Right lobe of liver (tissue), 6 donors: ENCODE measurements around the gene CPLX1. TPM values are rescaled to one million over a fixed set of nuclear protein-coding genes. Genes with fewer than 3 reads are reported as not detected.

Source experiments
- ATAC-seq, 4 donors: fragments of 200-7000 bp; cut with Tn5 transposase; one replicate each; pipeline ENCODE4 v1.9.1; 2020; ENCODE audit warnings: mild to moderate bottlenecking in 4 of 4, moderate library complexity in 4 of 4
- DNase-seq, 3 donors: peaks; one replicate each; pipeline ENCODE4 v3.0.0-alpha.2; 2020
- H3K27ac ChIP-seq, 3 donors: fragments of 200-600 bp; one replicate each; pipeline ENCODE4 v1.8.0; 2022
- H3K27me3 ChIP-seq, 2 donors: fragments of 200-600 bp; one replicate each; pipeline ENCODE4 v1.8.0; 2022
- H3K36me3 ChIP-seq, 4 donors: fragments of 200-600 bp; sonication (generic) in 1 of 4; one replicate each; pipeline versions ENCODE4 v1.5.1 to v1.8.0; 2017 to 2022; ENCODE audit warnings: control low read depth in 1 of 4
- H3K4me1 ChIP-seq, 4 donors: fragments of 200-600 bp; sonication (generic) in 1 of 4; one replicate each; pipeline versions ENCODE4 v1.5.1 to v1.8.0; 2017 to 2022; ENCODE audit warnings: control low read depth in 1 of 4
- H3K4me3 ChIP-seq, 3 donors: fragments of 200-600 bp; one replicate each; pipeline ENCODE4 v1.8.0; 2022
- H3K9me3 ChIP-seq, 4 donors: fragments of 200-600 bp; sonication (generic) in 1 of 4; one replicate each; pipeline versions ENCODE4 v1.5.1 to v1.8.0; 2017 to 2022; ENCODE audit warnings: control low read depth in 1 of 4
- CTCF ChIP-seq, 4 donors: fragments of 200-600 bp in 3 of 4; fragments of 450-650 bp in 1 of 4; IDR thresholded peaks; one replicate each; pipeline versions ENCODE4 v1.5.1 to v1.8.0; 2016 to 2022; ENCODE audit warnings: antibody characterized with exemption in 4 of 4, mild to moderate bottlenecking in 2 of 4
- POLR2A ChIP-seq: fragments of 450-650 bp; IDR thresholded peaks from one replicate; pipeline ENCODE4 v1.6.1; 2017; ENCODE audit warnings: antibody characterized with exemption, mild to moderate bottlenecking
- WGBS: methylation state at CpG from one replicate; pipeline ENCODE4 v1.1.6; 2018; ENCODE audit warnings: low coverage, low lambda C conversion rate; ENCODE audit not compliant: insufficient coverage; ENCODE audit errors: missing lambda C conversion rate; 5-methylcytosine and 5-hydroxymethylcytosine counted together
- intact Hi-C, 2 donors: fragments of 100-400 bp; cut with DNase I; formaldehyde crosslinking; loops; one replicate each; pipeline versions ENCODE4 v1.11.2 to v1.14.1; 2022
- total RNA-seq, 6 experiments: library from RNA; depleted of rRNA in 2 of 6; stranded (reverse); fragments of >200 nt in 2 of 6; fragmentation: NEBNext Ultra II Directional in 3 of 6; extraction: Animal tissue kit (Norgen Biotek cat#: 25700) in 3 of 6; gene quantifications; one replicate each; pipeline versions ENCODE4 v1.1.0 to v1.2.4, GENCODE V29; 2016 to 2023
- donor health status: DM: no; HTN: yes; CAD: no.
- donor health status: DM: no; HTN: no; CAD: no.
- donor health status: DM: no; HTN: no; CAD: no.
- donor health status: DM: no; HTN: yes; CAD: no.
- donor health status: DM: no; HTN: yes; CAD: no.

Gene CPLX1
- total RNA-seq, 6 experiments from 2014 or later = 0.86 to 3.7 (median 2.4) TPM

DNA sequence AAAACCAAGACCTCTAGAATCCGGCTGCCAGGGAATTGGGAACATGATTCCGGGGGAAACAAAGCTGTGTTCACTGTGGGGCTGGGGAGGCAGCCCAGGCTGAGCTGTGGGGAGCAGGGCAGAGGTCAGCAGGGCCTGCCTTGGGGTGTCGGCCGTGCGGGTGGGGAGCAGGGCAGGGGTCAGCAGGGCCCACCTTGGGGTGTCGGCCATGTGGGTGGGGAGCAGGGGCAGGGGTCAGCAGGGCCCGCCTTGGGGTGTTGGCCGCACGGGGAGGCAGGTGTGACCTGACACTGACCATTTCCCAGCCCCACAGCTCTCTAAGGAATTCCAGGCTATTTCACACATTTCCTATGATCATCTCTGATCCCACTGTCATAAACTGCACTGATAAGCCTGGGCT lies 45.6 kb upstream of the CPLX1 start:
- H3K4me3 ChIP-seq = no peak overlapping the region
- H3K36me3 ChIP-seq = peaks cover 0 to 67% (median 6%) of the 10 kb centered on the region in 4 donors
- no peaks in the 10 kb centered on the region for H3K27me3 ChIP-seq
- intact Hi-C loops = no loop called here
- TF ChIP-seq POLR2A (no peak), CTCF (IDR thresholded peaks at IDR 0.05) (no peak)
- no peaks in the 10 kb centered on the region for H3K4me1 ChIP-seq
- DNase-seq = no peak
- no peak overlapping the region for H3K27ac ChIP-seq
- WGBS = 81% methylated on average over 4 of the region's 9 CpGs
- ATAC-seq = no peak
- no peaks in the 10 kb centered on the region for H3K9me3 ChIP-seq

DNA sequence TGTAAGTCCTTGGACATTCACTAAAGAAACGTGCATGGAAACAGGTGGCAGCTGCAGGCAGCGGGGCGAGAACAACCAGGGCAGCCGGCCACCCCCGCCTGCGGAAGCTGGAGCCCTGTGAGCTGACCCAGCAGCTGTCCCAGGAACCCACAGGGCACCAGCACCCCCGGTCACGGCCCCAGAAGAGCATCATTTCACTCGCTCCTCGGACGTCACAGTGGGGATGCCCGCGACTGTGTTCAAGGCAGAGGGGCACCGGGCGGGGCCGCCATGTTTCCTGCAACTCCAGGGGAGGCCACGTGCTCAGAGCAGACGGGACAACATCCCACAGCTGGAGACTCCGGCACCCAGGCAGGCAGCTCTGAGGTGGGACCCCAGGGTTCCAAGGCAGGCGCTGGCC lies 45.0 kb upstream of the CPLX1 start:
- DNase-seq = no peak
- intact Hi-C loops = no loop called here

DNA sequence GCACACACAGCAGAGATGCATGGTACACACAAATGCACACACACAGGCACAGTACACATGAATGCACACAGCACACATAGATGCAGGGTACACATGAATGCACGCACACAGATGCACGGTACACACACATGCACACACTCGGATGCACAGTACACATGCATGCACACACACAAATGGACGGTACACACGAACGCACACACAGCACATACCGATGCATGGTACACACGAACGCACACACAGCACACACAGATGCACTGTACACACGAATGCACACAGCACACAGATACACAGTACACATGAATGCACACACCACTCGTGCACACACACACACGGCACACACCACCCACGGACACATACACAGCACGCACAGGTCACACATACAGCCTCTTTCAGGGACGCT lies 43.8 kb upstream of the CPLX1 start:
- no peak for ATAC-seq
- WGBS = 80% methylated on average over 1 of the region's 15 CpGs
- H3K36me3 ChIP-seq = peaks cover 0 to 69% (median 8%) of the 10 kb centered on the region in 4 donors
- H3K4me1 ChIP-seq = no peaks in the 10 kb centered on the region
- H3K4me3 ChIP-seq = no peak overlapping the region
- H3K27me3 ChIP-seq = no peaks in the 10 kb centered on the region
- intact Hi-C loops = loop anchor here in 1 of 2 donors (10.0 kb wide), 1 partner anchor 115 kb away; no protein-coding TSS in a partner anchor
- H3K27ac ChIP-seq = no peak overlapping the region
- no peaks in the 10 kb centered on the region for H3K9me3 ChIP-seq
- no peak for TF ChIP-seq POLR2A
- TF ChIP-seq CTCF (IDR thresholded peaks at IDR 0.05) = no peak
- no peak for DNase-seq

More for the DNA sequence above, 45.0 kb upstream of the CPLX1 start:
- H3K9me3 ChIP-seq = no peaks in the 10 kb centered on the region
- H3K27me3 ChIP-seq = no peaks in the 10 kb centered on the region
- no peak overlapping the region for H3K4me3 ChIP-seq
- peaks cover 0 to 67% (median 7%) of the 10 kb centered on the region in 4 donors for H3K36me3 ChIP-seq
- no peak for TF ChIP-seq POLR2A
- TF ChIP-seq CTCF (IDR thresholded peaks at IDR 0.05) = no peak
- H3K4me1 ChIP-seq = no peaks in the 10 kb centered on the region
- ATAC-seq = no peak
- 100% methylated on average over 1 of the region's 20 CpGs for WGBS
- no peak overlapping the region for H3K27ac ChIP-seq

DNA sequence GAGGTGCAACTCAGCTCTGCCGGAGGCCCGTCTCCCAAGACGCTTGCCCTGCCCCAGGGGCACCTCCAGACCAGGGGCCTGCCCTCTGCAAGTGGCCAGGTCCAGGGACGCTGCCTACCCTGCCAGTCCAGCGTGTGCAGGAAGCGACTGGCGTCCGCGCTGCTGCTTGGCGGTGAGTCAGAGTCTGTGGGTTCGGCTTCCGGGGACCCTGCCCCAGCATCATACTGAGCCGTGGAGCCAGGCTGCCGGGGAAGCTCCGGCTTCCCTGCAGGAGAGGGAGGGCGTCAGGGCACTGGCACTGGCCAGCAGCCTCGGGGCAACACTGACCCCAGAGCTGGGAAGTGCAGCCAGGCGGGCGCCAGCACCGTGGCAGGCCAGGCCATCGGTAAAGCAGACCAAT lies 42.5 kb upstream of the CPLX1 start:
- H3K36me3 ChIP-seq = peaks cover 0 to 68% (median 8%) of the 10 kb centered on the region in 4 donors
- TF ChIP-seq CTCF (IDR thresholded peaks at IDR 0.05) (no peak), POLR2A (no peak)
- 95% methylated on average over 8 of the region's 21 CpGs for WGBS
- no peak overlapping the region for H3K4me3 ChIP-seq
- ATAC-seq = no peak
- intact Hi-C loops = loop anchor here in 1 of 2 donors (10.0 kb wide), 1 partner anchor 114 kb away; no protein-coding TSS in a partner anchor
- H3K4me1 ChIP-seq = no peaks in the 10 kb centered on the region
- no peaks in the 10 kb centered on the region for H3K27me3 ChIP-seq
- no peak overlapping the region for H3K27ac ChIP-seq
- DNase-seq = peak in 1 of 3 donors; percentile 11
- no peaks in the 10 kb centered on the region for H3K9me3 ChIP-seq
